WERI-Rb-1 (cell line): Measurements from ENCODE around the gene ACTN4.

ENCODE experiments used
- DNase-seq: peaks from one replicate; pipeline ENCODE4 v3.0.0-alpha.2; 2020
- H3K27ac ChIP-seq: fragments of 250-450 bp; sonication (Bioruptor Pico); 2 replicates; pipeline ENCODE4 v1.5.1; 2020; ENCODE audit warnings: mild to moderate bottlenecking, moderate library complexity
- H3K27me3 ChIP-seq: fragments of 250-450 bp; sonication (Bioruptor Pico); 2 replicates; pipeline ENCODE4 v1.5.1; 2021; ENCODE audit warnings: mild to moderate bottlenecking, low read depth, moderate library complexity; ENCODE audit not compliant: insufficient read depth, severe bottlenecking
- H3K36me3 ChIP-seq: fragments of 250-450 bp; sonication (Bioruptor Pico); 2 replicates; pipeline ENCODE4 v1.5.1; 2020; ENCODE audit warnings: mild to moderate bottlenecking, moderate library complexity
- H3K4me3 ChIP-seq: 2 replicates; pipeline ENCODE4 v1.5.1; 2011; ENCODE audit warnings: low read depth, mild to moderate bottlenecking, control low read depth, low read length
- H3K9me3 ChIP-seq: fragments of 250-450 bp; sonication (Bioruptor Pico); 2 replicates; pipeline ENCODE4 v1.5.1; 2021; ENCODE audit warnings: mild to moderate bottlenecking, moderate library complexity; ENCODE audit not compliant: severe bottlenecking
- TF ChIP-seq, protein P1 (sequence below): IDR thresholded peaks from 2 replicates; pipeline ENCODE4 v1.5.1; 2011; ENCODE audit warnings: low read depth, mild to moderate bottlenecking, control low read depth, inconsistent platforms, low read length

ACTN4 gene

DNA sequence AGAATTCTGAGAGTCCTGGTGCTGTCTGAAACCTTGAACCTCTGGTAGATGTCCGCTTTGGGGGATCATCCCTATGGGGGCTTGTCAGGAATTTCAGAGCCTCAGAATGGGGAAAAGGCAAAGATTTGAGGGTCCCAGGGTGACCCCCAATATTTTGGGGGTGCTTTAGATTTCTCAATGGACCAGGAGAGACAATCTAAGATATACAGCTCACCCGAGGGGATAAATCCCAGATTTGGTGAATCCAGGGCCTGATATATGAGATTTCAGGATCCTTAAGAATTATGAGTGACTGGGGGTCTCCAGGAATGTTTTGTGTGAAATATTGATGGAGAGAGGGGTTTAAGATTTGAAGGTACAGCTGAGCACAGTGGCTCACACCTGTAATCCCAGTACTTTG lies 93.5 kb downstream of the ACTN4 start:
- Histone ChIP-seq H3K27me3 (no peaks in the 10 kb centered on the region), H3K4me3 (no peak overlapping the region), H3K36me3 (no peaks in the 10 kb centered on the region), H3K9me3 (no peaks in the 10 kb centered on the region), H3K27ac (no peak overlapping the region)
- TF ChIP-seq, protein P1, sequence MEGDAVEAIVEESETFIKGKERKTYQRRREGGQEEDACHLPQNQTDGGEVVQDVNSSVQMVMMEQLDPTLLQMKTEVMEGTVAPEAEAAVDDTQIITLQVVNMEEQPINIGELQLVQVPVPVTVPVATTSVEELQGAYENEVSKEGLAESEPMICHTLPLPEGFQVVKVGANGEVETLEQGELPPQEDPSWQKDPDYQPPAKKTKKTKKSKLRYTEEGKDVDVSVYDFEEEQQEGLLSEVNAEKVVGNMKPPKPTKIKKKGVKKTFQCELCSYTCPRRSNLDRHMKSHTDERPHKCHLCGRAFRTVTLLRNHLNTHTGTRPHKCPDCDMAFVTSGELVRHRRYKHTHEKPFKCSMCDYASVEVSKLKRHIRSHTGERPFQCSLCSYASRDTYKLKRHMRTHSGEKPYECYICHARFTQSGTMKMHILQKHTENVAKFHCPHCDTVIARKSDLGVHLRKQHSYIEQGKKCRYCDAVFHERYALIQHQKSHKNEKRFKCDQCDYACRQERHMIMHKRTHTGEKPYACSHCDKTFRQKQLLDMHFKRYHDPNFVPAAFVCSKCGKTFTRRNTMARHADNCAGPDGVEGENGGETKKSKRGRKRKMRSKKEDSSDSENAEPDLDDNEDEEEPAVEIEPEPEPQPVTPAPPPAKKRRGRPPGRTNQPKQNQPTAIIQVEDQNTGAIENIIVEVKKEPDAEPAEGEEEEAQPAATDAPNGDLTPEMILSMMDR: no peak
- DNase-seq: no peak

GRCh38 chr19:38741670-38742069 lies 94.2 kb downstream of the ACTN4 start:
- H3K9me3 ChIP-seq: no peaks in the 10 kb centered on the region
- TF ChIP-seq, protein P1: no peak

DNA sequence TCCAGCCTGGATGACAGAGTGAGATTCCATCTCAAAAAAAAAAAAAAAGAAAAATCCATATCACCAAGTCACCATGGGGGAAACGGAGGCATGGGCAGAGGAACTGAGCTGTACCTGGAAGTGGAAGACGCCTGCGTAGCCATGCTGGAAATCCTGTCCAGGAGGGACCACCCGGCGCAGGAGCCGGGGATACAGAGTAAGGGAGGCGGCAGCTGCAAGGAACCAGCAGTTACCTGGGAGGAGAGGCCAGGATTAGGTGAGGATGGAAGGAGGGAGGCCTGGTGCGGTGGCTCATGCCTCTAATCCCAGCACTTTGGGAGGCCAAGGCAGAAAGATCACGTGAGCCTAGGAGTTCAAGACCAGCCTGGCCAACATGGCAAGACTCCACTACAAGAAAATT lies 94.8 kb downstream of the ACTN4 start:
- TF ChIP-seq, protein P1: no peak
- Histone ChIP-seq H3K36me3 (no peaks in the 10 kb centered on the region), H3K9me3 (no peaks in the 10 kb centered on the region), H3K27ac (no peak overlapping the region), H3K27me3 (no peaks in the 10 kb centered on the region), H3K4me3 (no peak overlapping the region)
- DNase-seq: no peak

More at GRCh38 chr19:38741670-38742069, 94.2 kb downstream of the ACTN4 start:
- no peak for DNase-seq
- Histone ChIP-seq H3K27ac (no peak overlapping the region), H3K4me3 (no peak overlapping the region), H3K36me3 (no peaks in the 10 kb centered on the region), H3K27me3 (no peaks in the 10 kb centered on the region)

DNA sequence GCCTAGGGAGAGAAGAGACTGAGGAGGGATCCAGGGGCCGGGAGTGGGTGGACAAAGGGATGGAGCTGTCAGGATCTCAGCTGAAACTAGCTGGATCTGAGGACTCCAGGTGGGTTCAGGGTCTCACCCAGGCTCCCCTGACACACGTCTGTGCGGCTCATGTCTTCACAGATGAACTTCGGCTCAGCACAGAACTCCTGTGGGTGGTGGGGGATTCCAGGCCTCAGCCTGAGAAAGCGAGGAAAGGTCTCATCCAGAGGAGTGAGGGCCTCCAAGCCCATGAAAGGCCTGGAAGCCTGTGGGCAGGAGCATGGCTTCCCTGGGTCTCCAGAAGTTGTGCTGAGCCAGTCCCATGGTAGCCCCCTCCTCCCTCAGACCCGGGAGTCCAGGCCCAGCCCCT lies 95.5 kb downstream of the ACTN4 start:
- DNase-seq: no peak
- H3K27ac ChIP-seq: no peak overlapping the region
- H3K9me3 ChIP-seq: no peaks in the 10 kb centered on the region
- no peaks in the 10 kb centered on the region for H3K27me3 ChIP-seq
- TF ChIP-seq, protein P1: no peak
- no peak overlapping the region for H3K4me3 ChIP-seq
- no peaks in the 10 kb centered on the region for H3K36me3 ChIP-seq

- Histone ChIP-seq H3K9me3 (no peaks in the 10 kb centered on the region), H3K4me3 (no peak overlapping the region), H3K27me3 (no peaks in the 10 kb centered on the region), H3K27ac (no peak overlapping the region), H3K36me3 (no peaks in the 10 kb centered on the region)
- DNase-seq: no peak
- TF ChIP-seq, protein P1: no peak
Measured at GRCh38 chr19:38743394-38744297, 96.2 kb downstream of the ACTN4 start.
